Upper lobe of right lung (tissue), 1 donor: Measurements from ENCODE around the gene MIPOL1. TPM values are rescaled to one million over a fixed set of nuclear protein-coding genes. Genes with fewer than 3 reads are reported as not detected.

Source experiments
- ATAC-seq: fragments of 200-7000 bp; cut with Tn5 transposase; one replicate; pipeline ENCODE4 v1.9.1; 2020; ENCODE audit warnings: mild to moderate bottlenecking, moderate library complexity
- DNase-seq: peaks from one replicate; pipeline ENCODE4 v3.0.0-alpha.2; 2020
- H3K27ac ChIP-seq: fragments of 200-600 bp; one replicate; pipeline ENCODE4 v1.8.0; 2022
- H3K27me3 ChIP-seq: fragments of 200-600 bp; one replicate; pipeline ENCODE4 v1.8.0; 2022; ENCODE audit warnings: mild to moderate bottlenecking
- H3K36me3 ChIP-seq: fragments of 200-600 bp; one replicate; pipeline ENCODE4 v1.8.0; 2022
- H3K4me1 ChIP-seq: fragments of 200-600 bp; one replicate; pipeline ENCODE4 v1.8.0; 2022
- H3K4me3 ChIP-seq: fragments of 200-600 bp; one replicate; pipeline ENCODE4 v1.8.0; 2022; ENCODE audit warnings: mild to moderate bottlenecking
- H3K9me3 ChIP-seq: fragments of 200-600 bp; one replicate; pipeline ENCODE4 v1.8.0; 2022
- intact Hi-C: fragments of 100-400 bp; cut with DNase I; formaldehyde crosslinking; loops from one replicate; pipeline ENCODE4 v1.11.0; 2022
- total RNA-seq: library from RNA; stranded (reverse); fragmentation: NEBNext Ultra II Directional; extraction: Animal tissue kit (Norgen Biotek cat#: 25700); gene quantifications from one replicate; pipeline ENCODE4 v1.2.1, GENCODE V29; 2021
- TF ChIP-seq, protein P1 (sequence below): fragments of 200-600 bp; IDR thresholded peaks from one replicate; pipeline ENCODE4 v1.8.0; 2022; ENCODE audit warnings: antibody characterized with exemption
- donor health status: DM: no; HTN: yes; CAD: no; lungs with severe emphysema.

The MIPOL1 gene
- total RNA-seq, 1 donor from 2014 or later = 10.0 TPM

DNA sequence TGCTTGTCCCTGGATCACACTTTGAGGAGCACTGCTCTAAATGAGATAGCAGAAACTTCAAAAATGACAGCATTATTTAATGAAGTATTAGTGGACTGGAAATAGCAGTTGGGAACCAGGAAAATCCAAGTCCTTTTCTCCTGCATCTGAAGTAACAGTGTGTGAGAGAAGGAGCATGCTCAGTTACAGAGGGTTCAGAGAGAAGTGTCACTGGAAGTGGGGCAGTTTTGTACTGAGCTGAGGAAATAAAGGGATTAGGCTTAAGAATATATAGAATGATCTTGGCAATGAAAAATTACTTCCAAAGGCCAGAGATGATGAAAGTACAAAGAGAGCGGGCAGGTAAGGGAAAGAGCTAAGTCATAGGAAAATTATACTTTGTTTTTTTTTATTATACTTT is 130.9 kb downstream of the MIPOL1 start:
- Histone ChIP-seq H3K27me3 (no peaks in the 10 kb centered on the region), H3K27ac (no peak overlapping the region), H3K36me3 (no peaks in the 10 kb centered on the region), H3K9me3 (no peaks in the 10 kb centered on the region), H3K4me1 (no peaks in the 10 kb centered on the region), H3K4me3 (no peak overlapping the region)
- no peak for ATAC-seq
- DNase-seq = no peak
- intact Hi-C loops = no loop called here
- TF ChIP-seq, protein P1, sequence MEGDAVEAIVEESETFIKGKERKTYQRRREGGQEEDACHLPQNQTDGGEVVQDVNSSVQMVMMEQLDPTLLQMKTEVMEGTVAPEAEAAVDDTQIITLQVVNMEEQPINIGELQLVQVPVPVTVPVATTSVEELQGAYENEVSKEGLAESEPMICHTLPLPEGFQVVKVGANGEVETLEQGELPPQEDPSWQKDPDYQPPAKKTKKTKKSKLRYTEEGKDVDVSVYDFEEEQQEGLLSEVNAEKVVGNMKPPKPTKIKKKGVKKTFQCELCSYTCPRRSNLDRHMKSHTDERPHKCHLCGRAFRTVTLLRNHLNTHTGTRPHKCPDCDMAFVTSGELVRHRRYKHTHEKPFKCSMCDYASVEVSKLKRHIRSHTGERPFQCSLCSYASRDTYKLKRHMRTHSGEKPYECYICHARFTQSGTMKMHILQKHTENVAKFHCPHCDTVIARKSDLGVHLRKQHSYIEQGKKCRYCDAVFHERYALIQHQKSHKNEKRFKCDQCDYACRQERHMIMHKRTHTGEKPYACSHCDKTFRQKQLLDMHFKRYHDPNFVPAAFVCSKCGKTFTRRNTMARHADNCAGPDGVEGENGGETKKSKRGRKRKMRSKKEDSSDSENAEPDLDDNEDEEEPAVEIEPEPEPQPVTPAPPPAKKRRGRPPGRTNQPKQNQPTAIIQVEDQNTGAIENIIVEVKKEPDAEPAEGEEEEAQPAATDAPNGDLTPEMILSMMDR = no peak

DNA sequence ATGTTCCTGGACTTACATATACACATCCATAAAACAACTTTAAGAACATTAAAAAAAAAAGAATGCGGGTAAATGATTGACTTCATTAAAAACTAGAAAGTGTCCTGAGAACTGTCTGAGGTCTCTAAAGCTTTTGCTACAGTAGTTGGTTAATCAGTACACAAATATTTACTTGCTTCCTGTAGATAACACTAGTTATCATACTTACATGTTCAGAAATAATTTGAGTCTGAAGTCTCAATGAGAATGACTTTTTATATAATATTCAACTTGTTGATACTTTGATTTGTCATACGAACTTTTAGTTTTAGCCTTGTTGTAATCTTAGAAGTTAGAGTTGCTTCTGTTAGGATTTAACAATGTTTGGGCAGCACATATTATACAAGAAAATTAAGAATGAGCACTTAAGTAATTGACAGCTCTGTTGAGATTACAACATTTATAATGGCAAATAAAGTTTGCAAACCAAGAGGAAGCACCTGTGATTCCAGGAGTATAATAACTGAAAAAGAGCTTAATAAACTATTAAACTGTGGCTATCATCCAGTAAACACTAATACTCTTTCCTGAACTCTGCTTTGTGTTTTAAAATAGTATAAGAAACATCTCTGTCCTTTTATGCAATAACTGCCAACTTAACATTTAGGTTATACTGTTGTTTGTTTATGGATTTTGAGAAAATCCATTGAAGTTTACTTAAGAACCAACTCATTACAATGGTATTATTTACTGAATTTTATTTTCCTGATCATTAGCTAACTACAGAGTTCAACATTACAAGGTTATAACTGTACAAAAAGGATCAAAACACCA is 131.7 kb downstream of the MIPOL1 start:
- Histone ChIP-seq H3K36me3 (no peaks in the 10 kb centered on the region), H3K27me3 (no peaks in the 10 kb centered on the region), H3K27ac (no peak overlapping the region), H3K9me3 (no peaks in the 10 kb centered on the region), H3K4me3 (no peak overlapping the region), H3K4me1 (no peaks in the 10 kb centered on the region)
- no peak for DNase-seq
- TF ChIP-seq, protein P1 = no peak
- intact Hi-C loops = no loop called here
- ATAC-seq = no peak

DNA sequence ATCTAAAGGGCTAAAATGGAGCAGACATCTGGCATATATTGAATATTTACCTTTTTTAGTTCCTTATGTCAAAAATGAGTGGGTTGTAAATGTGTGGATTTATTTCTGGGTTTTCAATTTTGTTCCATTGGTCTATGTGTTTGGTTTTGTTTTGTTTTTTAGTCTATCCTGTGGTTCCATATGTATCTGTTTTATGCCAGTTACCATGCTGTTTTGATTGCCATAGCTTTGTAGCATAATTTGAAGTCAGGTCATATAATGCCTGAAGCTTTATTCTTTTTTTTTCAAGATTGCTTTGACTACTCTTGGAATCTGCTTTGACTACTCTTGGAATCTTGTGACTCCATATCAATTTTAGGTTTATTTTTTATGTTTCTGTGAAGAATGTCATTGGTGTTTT is 133.2 kb downstream of the MIPOL1 start:
- no peak overlapping the region for H3K27ac ChIP-seq
- no peaks in the 10 kb centered on the region for H3K4me1 ChIP-seq
- H3K27me3 ChIP-seq = no peaks in the 10 kb centered on the region
- no peak overlapping the region for H3K4me3 ChIP-seq
- no peaks in the 10 kb centered on the region for H3K36me3 ChIP-seq
- TF ChIP-seq, protein P1 = no peak
- DNase-seq = no peak
- intact Hi-C loops = no loop called here
- ATAC-seq = no peak
- no peaks in the 10 kb centered on the region for H3K9me3 ChIP-seq

DNA sequence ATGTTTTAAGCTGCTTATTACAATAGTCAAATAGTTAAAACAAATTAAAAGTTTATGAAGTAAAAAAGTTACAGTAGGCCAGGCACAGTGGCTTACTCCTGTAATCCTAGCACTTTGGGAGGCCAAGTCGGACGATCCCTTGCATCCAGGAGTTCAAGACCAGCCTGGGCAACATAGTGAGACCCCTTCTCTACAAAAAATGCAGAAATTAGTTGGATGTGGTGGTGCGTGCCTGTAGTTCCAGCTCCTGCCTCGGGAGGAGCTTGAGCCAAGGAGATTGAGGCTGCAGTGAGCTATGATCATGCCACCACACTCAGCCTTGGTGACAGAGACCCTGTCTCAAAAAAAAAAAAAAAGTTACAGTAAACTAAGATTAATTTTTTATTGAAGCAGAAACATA is 142.6 kb downstream of the MIPOL1 start:
- DNase-seq (no peak), ATAC-seq (no peak)
- Histone ChIP-seq H3K36me3 (no peaks in the 10 kb centered on the region), H3K9me3 (no peaks in the 10 kb centered on the region), H3K4me1 (no peaks in the 10 kb centered on the region), H3K27ac (no peak overlapping the region), H3K4me3 (no peak overlapping the region), H3K27me3 (no peaks in the 10 kb centered on the region)
- intact Hi-C loops = no loop called here
- TF ChIP-seq, protein P1 = no peak

DNA sequence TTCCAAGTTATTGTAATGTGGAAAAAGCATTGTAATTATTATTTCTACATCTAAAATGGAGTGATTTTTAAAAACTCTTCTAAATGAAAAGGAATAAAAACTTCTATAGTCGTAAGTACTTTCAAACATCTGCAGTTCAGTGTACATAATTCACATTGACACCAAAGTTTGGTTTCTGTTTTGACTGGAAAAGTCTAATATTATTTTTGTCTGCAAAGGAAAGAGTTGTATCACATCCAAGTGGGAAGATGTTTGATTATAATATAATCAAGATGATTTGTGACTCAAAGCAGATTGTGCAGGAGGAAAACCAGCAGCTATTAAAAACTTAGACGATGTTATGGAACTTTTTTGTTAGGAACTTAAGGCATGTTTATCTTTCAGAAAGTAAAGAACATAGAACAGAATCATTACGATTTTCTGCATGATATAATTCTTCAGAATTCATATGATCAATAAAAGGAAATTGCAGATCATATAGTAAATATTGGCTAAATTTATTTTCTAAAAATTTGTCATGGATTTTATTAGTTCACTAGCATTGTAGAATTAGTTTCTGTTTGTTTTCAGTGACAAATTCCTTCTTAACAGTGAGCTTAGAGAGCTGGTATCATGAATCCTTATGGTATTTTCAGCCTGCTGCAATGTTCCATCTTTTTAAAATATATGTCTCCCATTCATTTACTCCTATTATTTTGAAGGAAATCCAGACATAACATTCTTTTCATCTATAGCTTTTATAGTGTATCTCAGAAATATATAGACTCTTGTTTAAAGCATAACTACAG is 145.8 kb downstream of the MIPOL1 start:
- no peak for DNase-seq
- Histone ChIP-seq H3K36me3 (no peaks in the 10 kb centered on the region), H3K4me1 (no peaks in the 10 kb centered on the region), H3K27ac (no peak overlapping the region), H3K9me3 (no peaks in the 10 kb centered on the region), H3K27me3 (no peaks in the 10 kb centered on the region), H3K4me3 (no peak overlapping the region)
- intact Hi-C loops = no loop called here
- TF ChIP-seq, protein P1 = no peak
- no peak for ATAC-seq
